NB4 (cell line): ENCODE measurements around the gene CASP9.
A peak's percentile ranks its signal among the peaks of the same experiment; 100 is the strongest.

Experiments used
- DNase-seq: peaks from one replicate; pipeline ENCODE4 v3.0.0; 2010; ENCODE audit warnings: low read depth
- H3K4me3 ChIP-seq: one replicate; pipeline ENCODE4 v1.5.1; 2011; ENCODE audit warnings: mild to moderate bottlenecking, low read depth, low read length, moderate library complexity
- CTCF ChIP-seq: IDR thresholded peaks from one replicate; pipeline ENCODE4 v1.5.1; 2012; ENCODE audit warnings: low read depth, low read length
- MAX ChIP-seq: IDR thresholded peaks from 2 replicates; pipeline ENCODE4 v1.6.1; 2011; ENCODE audit warnings: low read depth, low read length
- MYC ChIP-seq: IDR thresholded peaks from 2 replicates; pipeline ENCODE4 v1.6.1; 2011; ENCODE audit warnings: low read depth, low read length
- POLR2A ChIP-seq: IDR thresholded peaks from 2 replicates; pipeline ENCODE4 v1.6.1; 2011; ENCODE audit warnings: mild to moderate bottlenecking; ENCODE audit not compliant: insufficient read length; ENCODE audit errors: extremely low read depth

CASP9 gene

DNA sequence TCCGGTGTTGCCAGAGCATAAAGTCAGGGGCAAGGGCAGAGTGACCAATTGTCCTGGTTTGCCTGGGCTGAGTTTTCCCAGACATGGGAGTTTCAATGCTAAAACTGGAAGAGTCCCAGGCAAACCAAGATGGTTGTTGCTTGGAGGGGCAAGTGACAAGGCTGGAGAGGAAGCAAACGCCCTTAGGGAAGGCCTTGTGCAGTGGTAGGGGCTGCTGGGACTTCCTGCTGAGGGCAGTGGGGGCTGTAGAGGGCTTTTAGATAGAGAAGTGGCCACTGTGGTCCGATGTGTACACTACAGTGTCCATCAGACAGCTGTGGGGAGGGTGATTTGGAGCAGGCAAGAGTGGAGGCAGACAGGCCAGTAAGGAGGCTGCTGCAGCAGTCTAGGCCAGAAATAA, 74.4 kb downstream of the CASP9 start:
- no peak for DNase-seq

DNA sequence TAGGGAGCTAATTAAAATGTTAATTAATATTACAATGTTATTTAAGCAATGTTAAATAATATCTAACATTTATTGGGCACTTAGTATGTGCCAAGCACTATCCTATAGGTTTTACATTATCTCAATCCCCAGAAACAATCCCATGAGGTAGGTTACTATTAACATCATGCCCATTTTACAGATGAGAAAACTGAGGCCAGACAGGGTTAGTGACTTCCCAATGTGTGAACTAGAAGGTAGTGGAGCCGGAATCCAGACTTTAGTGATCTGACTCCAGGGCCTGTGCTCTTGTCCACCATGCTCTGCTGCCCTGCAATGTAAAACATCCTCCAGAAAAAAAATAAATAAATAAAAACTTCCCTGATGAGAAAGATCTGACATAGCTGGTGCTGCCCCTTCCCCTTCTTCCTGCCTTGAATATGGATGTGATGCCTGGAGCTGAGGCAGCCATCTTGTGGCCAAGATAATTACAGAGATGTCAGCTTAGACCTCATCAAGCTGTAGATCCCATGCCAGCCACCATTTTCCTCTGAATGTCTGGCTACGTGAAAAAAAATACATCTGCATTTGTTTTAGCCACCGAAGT, 75.0 kb downstream of the CASP9 start:
- DNase-seq, result no peak
- no peak for TF ChIP-seq MYC
- no peak for TF ChIP-seq POLR2A
- no peak for TF ChIP-seq CTCF
- no peak for TF ChIP-seq MAX
- no peak overlapping the region for H3K4me3 ChIP-seq

More for the DNA sequence above, 74.4 kb downstream of the CASP9 start:
- TF ChIP-seq MAX (no peak), POLR2A (no peak), CTCF (no peak), MYC (no peak)
- H3K4me3 ChIP-seq, result no peak overlapping the region

GRCh38 chr1:15446212-15446611, 77.8 kb downstream of the CASP9 start:
- no peak for DNase-seq
- no peak for TF ChIP-seq POLR2A
- H3K4me3 ChIP-seq, result no peak overlapping the region

- peak; percentile 54 for DNase-seq
- no peak for TF ChIP-seq MYC
- no peak for TF ChIP-seq CTCF
- TF ChIP-seq POLR2A, result no peak
- no peak for TF ChIP-seq MAX
- no peak overlapping the region for H3K4me3 ChIP-seq
Measured at GRCh38 chr1:15445390-15446122, 78.5 kb downstream of the CASP9 start.

- no peak overlapping the region for H3K4me3 ChIP-seq
- TF ChIP-seq MAX (no peak), MYC (no peak), CTCF (no peak), POLR2A (no peak)
- DNase-seq, result no peak
Measured at GRCh38 chr1:15444468-15445389, 79.3 kb downstream of the CASP9 start.

GRCh38 chr1:15443281-15443680, 80.7 kb downstream of the CASP9 start:
- DNase-seq, result no peak
- TF ChIP-seq MAX (no peak), MYC (no peak), POLR2A (no peak), CTCF (no peak)
- no peak overlapping the region for H3K4me3 ChIP-seq
